Measurements from ENCODE around the gene RTL9. TPM values are rescaled to one million over a fixed set of nuclear protein-coding genes. Genes with fewer than 3 reads are reported as not detected.

RTL9 gene
- total RNA-seq (2016; rRNA removed; fragmentation: Illumina TruSeq; extraction: Trizol), result 0.02 and 0.15 TPM in 2 replicates
- not detected in 2 replicates for total RNA-seq (2016; cell fraction: cytosol; rRNA removed; fragmentation: Illumina TruSeq; extraction: Trizol; ENCODE audit: low read depth)
- total RNA-seq (2016; cell fraction: insoluble cytoplasmic fraction; rRNA removed; fragmentation: Illumina TruSeq; extraction: Trizol), result 0.02 TPM in 1 of 2 replicates, not detected in the other
- not detected in 2 replicates for total RNA-seq (2016; cell fraction: membrane; rRNA removed; fragmentation: Illumina TruSeq; extraction: Trizol)
- total RNA-seq (2016; cell fraction: nucleus; rRNA removed; fragmentation: Illumina TruSeq; extraction: Trizol), result 0.06 TPM in 1 of 2 replicates, not detected in the other
- polyA plus RNA-seq (2011; rRNA removed), result 0.01 TPM in 1 of 2 replicates, not detected in the other
- polyA plus RNA-seq (2011; cell fraction: cytosol; rRNA removed), result 0.01 TPM in 1 of 2 replicates, not detected in the other
- not detected in 2 replicates for polyA plus RNA-seq (2011; cell fraction: nucleus; rRNA removed)
- polyA plus RNA-seq (2012), result not detected in 2 replicates
- not detected in 2 replicates for polyA plus RNA-seq (2016; cell fraction: cytosol; fragmentation: Illumina TruSeq; extraction: Trizol; ENCODE audit: low read depth)
- 0.04 TPM in 2 replicates for polyA plus RNA-seq (2016; cell fraction: insoluble cytoplasmic fraction; fragmentation: Illumina TruSeq; extraction: Trizol; ENCODE audit: low read depth)
- polyA plus RNA-seq (2016; cell fraction: membrane; fragmentation: Illumina TruSeq; extraction: Trizol; ENCODE audit: low read depth), result 0.03 TPM in 1 of 2 replicates, not detected in the other
- polyA plus RNA-seq (2016; cell fraction: nucleus; fragmentation: Illumina TruSeq; extraction: Trizol; ENCODE audit: insufficient read depth, low read depth), result 0.11 and 0.16 TPM in 2 replicates
- 0.02 TPM in 1 of 2 replicates, not detected in the other for polyA minus RNA-seq (2011; rRNA and poly(A)+ RNA removed; ENCODE audit: low replicate concordance)
- not detected in 2 replicates for polyA minus RNA-seq (2011; cell fraction: cytosol; rRNA and poly(A)+ RNA removed)
- not detected in 2 replicates for polyA minus RNA-seq (2011; cell fraction: nucleus; rRNA and poly(A)+ RNA removed)
- Bru-seq, nascent RNA, result percentile 12 among the genes with signal in this experiment
- percentile 12 among the genes with signal in this experiment for BruChase-seq, experiment 1, labeled RNA remaining after a 6-hour chase
- percentile 8 among the genes with signal in this experiment for BruChase-seq, experiment 2, labeled RNA remaining after a 2-hour chase
- long read RNA-seq, experiment 1, result 0 reads
- long read RNA-seq, experiment 2, result 0 reads

DNA sequence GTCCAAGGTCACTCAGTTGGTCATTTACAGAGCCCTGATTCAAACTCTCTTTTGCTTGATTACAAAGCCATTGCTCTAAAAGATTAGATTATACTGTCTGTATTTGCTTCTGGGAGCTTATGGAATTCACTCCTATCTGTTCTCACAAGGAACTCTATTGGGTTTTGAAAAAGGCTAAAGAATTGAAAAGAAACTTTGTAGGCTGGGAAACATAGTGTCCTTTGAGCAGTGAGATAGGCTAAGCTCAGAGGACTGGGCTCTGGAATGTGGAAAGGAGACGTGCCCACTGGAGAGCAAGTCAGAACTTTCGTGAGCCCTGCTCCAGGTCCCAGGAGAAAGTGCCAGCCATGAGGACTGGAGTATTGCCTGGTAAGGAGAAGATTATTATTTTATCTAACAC, at the start of gene RTL9:
Gene RTL9 (plus strand): TSS at position 301 of the 400 bp plus-strand sequence. CDS start 91,770 bp downstream, outside the sequence.
- Histone ChIP-seq H3K9ac (ENCODE audit: insufficient read depth, low read depth, low read length) (no peak within 1 kb of the TSS), H3K4me1 (ENCODE audit: insufficient read depth, low read length) (no peaks in the 10 kb centered on the region), H4K20me1 (ENCODE audit: insufficient read depth, low read length) (no peaks in the 10 kb centered on the region), H3K36me3 (replicated peaks in 1 of 2; ENCODE audit: control insufficient read depth in 1 of 2, insufficient read depth in 2 of 2, low read length in 2 of 2) (no peaks in the 10 kb centered on the region), H3K4me2 (ENCODE audit: low read depth, low read length) (no peak within 1 kb of the TSS), H3K79me2 (ENCODE audit: insufficient read depth, low read length) (no peaks in the 10 kb centered on the region), H3K27ac (ENCODE audit: extremely low read length, insufficient read depth, low read length) (no peak within 1 kb of the TSS), H3K9me3 (ENCODE audit: low read length) (no peaks in the 10 kb centered on the region), H3K4me3 (replicated peaks in 1 of 3; ENCODE audit: insufficient read depth in 1 of 3, low read depth in 2 of 3, low read length in 3 of 3) (no peak within 1 kb of the TSS), H2AFZ (ENCODE audit: low read length) (no peak within 1 kb of the TSS), H3K27me3 (ENCODE audit: control insufficient read depth in 1 of 2, insufficient read depth in 2 of 2, low read length in 2 of 2) (no peaks in the 10 kb centered on the region)
- intact Hi-C loops (cut with micrococcal nuclease; ENCODE audit: unreplicated experiment), result no loop called here
- no peak for DNase-seq (ENCODE audit: low spot score)
- no peak for ATAC-seq
- CTCF ChIA-PET (ENCODE audit: low intra/inter-chr PET ratio, low total read pairs), result no interaction called here
- POLR2A ChIA-PET, result no interaction called here
- in situ Hi-C loops (cut with HindIII; ENCODE audit: extremely low pct_ligation_motif_present, low pct_unique_long_range_greater_than_20kb), result no loop called here
- WGBS (ENCODE audit: low lambda C conversion rate), result 41% methylated on average over 2 of the region's 2 CpGs
- no peak for FAIRE-seq
- no TSS peak for BruUV-seq (replicated peaks)
- TF ChIP-seq ZNF331 (CRISPR knock-in tag; IDR thresholded peaks at IDR 0.05) (no peak), ARNTL (CRISPR knock-in tag; IDR thresholded peaks at IDR 0.05) (no peak), NKX3-1 (CRISPR knock-in tag; IDR thresholded peaks at IDR 0.05) (no peak), SP2 (CRISPR knock-in tag; IDR thresholded peaks at IDR 0.05) (no peak), GATAD2A (CRISPR knock-in tag; IDR thresholded peaks at IDR 0.05) (no peak), ETV6 (CRISPR knock-in tag; conservative IDR thresholded peaks at IDR 0.05) (no peak), SYNCRIP (IDR thresholded peaks at IDR 0.05; ENCODE audit: insufficient read depth, low read depth, low read length) (no peak), ZNF790 (CRISPR knock-in tag; IDR thresholded peaks at IDR 0.05; ENCODE audit: borderline replicate concordance) (no peak)
- TF ChIP-seq, protein P1, sequence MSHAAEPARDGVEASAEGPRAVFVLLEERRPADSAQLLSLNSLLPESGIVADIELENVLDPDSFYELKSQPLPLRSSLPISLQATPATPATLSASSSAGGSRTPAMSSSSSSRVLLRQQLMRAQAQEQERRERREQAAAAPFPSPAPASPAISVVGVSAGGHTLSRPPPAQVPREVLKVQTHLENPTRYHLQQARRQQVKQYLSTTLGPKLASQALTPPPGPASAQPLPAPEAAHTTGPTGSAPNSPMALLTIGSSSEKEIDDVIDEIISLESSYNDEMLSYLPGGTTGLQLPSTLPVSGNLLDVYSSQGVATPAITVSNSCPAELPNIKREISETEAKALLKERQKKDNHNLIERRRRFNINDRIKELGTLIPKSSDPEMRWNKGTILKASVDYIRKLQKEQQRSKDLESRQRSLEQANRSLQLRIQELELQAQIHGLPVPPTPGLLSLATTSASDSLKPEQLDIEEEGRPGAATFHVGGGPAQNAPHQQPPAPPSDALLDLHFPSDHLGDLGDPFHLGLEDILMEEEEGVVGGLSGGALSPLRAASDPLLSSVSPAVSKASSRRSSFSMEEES (CRISPR knock-in tag; IDR thresholded peaks at IDR 0.05), result no peak
- TF ChIP-seq, protein P2, sequence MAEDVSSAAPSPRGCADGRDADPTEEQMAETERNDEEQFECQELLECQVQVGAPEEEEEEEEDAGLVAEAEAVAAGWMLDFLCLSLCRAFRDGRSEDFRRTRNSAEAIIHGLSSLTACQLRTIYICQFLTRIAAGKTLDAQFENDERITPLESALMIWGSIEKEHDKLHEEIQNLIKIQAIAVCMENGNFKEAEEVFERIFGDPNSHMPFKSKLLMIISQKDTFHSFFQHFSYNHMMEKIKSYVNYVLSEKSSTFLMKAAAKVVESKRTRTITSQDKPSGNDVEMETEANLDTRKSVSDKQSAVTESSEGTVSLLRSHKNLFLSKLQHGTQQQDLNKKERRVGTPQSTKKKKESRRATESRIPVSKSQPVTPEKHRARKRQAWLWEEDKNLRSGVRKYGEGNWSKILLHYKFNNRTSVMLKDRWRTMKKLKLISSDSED (CRISPR knock-in tag; IDR thresholded peaks at IDR 0.05), result no peak
- TF ChIP-seq, protein P3, sequence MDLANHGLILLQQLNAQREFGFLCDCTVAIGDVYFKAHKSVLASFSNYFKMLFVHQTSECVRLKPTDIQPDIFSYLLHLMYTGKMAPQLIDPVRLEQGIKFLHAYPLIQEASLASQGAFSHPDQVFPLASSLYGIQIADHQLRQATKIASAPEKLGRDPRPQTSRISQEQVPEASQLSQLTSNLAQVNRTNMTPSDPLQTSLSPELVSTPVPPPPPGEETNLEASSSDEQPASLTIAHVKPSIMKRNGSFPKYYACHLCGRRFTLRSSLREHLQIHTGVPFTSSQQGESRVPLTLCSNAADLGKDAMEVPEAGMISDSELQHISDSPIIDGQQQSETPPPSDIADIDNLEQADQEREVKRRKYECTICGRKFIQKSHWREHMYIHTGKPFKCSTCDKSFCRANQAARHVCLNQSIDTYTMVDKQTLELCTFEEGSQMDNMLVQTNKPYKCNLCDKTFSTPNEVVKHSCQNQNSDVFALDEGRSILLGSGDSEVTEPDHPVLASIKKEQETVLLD (CRISPR knock-in tag; IDR thresholded peaks at IDR 0.05; ENCODE audit: low read depth), result no peak
- TF ChIP-seq, protein P4, sequence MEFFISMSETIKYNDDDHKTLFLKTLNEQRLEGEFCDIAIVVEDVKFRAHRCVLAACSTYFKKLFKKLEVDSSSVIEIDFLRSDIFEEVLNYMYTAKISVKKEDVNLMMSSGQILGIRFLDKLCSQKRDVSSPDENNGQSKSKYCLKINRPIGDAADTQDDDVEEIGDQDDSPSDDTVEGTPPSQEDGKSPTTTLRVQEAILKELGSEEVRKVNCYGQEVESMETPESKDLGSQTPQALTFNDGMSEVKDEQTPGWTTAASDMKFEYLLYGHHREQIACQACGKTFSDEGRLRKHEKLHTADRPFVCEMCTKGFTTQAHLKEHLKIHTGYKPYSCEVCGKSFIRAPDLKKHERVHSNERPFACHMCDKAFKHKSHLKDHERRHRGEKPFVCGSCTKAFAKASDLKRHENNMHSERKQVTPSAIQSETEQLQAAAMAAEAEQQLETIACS (CRISPR knock-in tag; IDR thresholded peaks at IDR 0.05), result no peak
- TF ChIP-seq, protein P5, sequence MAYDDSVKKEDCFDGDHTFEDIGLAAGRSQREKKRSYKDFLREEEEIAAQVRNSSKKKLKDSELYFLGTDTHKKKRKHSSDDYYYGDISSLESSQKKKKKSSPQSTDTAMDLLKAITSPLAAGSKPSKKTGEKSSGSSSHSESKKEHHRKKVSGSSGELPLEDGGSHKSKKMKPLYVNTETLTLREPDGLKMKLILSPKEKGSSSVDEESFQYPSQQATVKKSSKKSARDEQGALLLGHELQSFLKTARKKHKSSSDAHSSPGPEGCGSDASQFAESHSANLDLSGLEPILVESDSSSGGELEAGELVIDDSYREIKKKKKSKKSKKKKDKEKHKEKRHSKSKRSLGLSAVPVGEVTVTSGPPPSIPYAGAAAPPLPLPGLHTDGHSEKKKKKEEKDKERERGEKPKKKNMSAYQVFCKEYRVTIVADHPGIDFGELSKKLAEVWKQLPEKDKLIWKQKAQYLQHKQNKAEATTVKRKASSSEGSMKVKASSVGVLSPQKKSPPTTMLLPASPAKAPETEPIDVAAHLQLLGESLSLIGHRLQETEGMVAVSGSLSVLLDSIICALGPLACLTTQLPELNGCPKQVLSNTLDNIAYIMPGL (CRISPR knock-in tag; IDR thresholded peaks at IDR 0.05; ENCODE audit: borderline replicate concordance in 1 of 2, low read depth in 1 of 2), result no peak

Data from HepG2 (cell line).